GM19467 (cell line): Measurements from ENCODE around the gene POLRMT.
"Not testable (repeated sequence)": the region's sequence is repeated elsewhere in the genome, so short reads cannot be mapped to it uniquely, and the experiment has no call there.

Experiments
- ATAC-seq: cut with Tn5 transposase; IDR thresholded peaks from one replicate; pipeline ENCODE4 v1.9.1; 2021; ENCODE audit warnings: mild to moderate bottlenecking, moderate library complexity; ENCODE audit not compliant: unreplicated experiment

Gene POLRMT

GRCh38 chr19:629515-629914 lies 3.8 kb downstream of the POLRMT start:
- not testable (repeated sequence) for ATAC-seq

- no peak for ATAC-seq
Measured at GRCh38 chr19:628168-628567, 5.2 kb downstream of the POLRMT start.

DNA sequence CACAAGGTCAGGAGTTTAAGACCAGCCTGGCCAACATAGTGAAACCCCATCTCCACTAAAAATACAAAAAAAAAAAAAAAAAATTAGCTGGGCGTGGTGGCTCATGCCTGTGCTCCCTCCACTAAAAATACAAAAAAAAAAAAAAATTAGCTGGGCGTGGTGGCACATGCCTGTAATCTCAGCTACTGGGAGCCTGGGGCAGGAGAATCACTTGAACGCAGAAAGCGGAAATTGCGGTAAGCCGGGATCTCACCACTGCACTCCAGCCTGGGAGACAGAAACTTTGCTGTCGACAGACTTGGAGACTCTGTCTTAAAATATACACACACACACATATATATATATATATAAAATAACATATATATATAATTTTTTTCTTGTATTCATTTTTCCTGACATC lies 6.8 kb downstream of the POLRMT start:
- not testable (repeated sequence) for ATAC-seq

DNA sequence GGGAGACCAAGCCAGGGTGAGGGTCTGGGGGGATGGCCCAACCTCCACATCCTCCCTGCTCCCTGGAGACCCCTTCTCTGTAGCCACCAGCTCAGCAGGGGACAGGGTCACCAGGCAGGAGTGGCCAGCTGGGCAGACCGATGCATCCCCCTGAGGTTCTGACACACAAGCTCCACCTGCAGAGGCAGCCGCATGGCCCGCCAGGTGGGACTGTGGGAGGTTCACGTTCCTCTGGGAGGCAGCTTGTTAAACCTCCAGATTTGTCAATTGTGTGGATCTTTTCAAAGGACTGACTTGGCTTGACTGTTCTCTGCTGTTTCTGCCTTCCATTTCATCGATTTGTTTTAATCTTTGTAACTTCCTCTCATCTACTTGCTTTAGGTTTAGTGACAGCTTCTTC lies 8.1 kb downstream of the POLRMT start:
- ATAC-seq: no peak

GRCh38 chr19:624433-625109 lies 8.8 kb downstream of the POLRMT start:
- ATAC-seq: no peak

- ATAC-seq: no peak
Measured at GRCh38 chr19:623974-624373, 9.4 kb downstream of the POLRMT start.

GRCh38 chr19:623175-623916 lies 10.0 kb downstream of the POLRMT start:
- ATAC-seq: no peak

DNA sequence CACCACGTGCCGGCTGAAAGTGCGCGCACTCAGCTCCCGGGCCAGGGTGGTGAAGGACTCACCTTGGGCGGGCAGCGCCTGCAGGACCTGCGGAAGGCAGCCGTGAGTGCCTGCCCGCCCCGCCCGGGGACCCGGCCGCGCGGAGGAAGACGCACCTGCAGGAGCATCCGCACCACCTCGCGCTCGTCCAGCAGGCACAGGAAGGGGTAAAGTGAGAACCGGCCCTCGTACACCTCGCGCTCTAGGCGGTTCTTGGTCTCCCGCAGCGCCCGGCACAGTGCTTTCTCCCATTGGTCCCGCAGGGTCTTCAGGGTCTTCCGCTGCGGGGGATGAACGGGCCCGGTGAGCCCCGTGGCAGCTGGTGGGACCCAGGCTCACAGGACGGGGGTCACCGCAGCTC lies 10.7 kb downstream of the POLRMT start:
- no peak for ATAC-seq

GRCh38 chr19:621819-622218 lies 11.5 kb downstream of the POLRMT start:
- no peak for ATAC-seq

GRCh38 chr19:621191-621590 lies 12.1 kb downstream of the POLRMT start:
- not testable (repeated sequence) for ATAC-seq

GRCh38 chr19:620166-620862 lies 13.0 kb downstream of the POLRMT start:
- no peak for ATAC-seq

GRCh38 chr19:619286-620002 lies 13.9 kb downstream of the POLRMT start:
- ATAC-seq: no peak

- ATAC-seq: no peak
Measured at GRCh38 chr19:618674-619285, 14.6 kb downstream of the POLRMT start.

DNA sequence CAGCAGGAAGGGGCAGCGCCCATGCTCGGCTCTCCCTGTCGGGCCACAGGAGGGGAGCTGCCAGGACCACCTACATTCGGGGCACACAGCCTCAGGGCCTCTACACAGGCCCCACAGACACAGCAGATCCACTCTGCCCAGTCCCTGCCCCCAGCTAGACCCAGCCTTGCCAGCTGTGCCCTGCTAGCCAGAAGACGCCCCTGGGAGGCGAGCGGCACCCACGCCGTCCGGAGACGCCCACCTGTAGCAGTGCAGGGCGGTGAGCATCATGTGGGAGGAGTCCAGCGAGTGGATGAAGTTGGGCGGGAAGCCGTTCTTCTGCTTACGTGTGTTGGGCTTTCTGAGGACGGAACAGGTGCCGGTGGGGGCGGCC lies 15.1 kb downstream of the POLRMT start:
- no peak for ATAC-seq

DNA sequence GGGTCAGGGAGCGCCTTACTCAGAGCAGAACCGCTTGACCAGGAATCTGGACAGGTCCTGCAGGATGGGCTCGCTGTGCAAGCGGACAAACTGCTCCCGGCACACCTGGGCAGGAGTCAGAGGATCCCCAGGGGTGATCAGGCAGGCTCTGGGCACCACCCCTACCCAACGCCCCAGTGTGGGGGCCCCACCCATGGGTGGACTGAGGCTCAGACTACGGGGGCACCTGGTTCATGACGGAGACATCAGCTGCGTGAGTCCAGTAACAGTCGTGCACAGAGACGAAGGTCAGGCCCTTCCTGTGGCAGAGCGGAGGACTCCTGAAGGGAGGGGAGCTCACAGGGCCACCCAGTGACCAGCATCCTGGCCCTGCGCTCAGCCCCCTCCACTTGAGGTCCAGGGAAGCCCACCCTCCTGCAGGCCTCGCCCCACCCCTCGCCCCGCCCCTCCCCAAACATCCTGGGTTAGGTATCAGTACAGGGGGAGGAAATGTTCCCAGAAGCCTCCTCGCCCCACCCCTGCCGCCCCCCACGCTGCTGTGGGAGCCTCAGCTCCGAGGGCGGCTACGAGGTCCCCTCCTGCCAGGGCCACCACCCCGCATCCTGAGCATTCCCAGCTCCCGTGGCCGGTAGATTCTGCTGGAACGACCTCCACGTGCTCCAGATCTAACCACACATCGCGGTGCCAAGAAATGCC lies 15.6 kb downstream of the POLRMT start:
- no peak for ATAC-seq

DNA sequence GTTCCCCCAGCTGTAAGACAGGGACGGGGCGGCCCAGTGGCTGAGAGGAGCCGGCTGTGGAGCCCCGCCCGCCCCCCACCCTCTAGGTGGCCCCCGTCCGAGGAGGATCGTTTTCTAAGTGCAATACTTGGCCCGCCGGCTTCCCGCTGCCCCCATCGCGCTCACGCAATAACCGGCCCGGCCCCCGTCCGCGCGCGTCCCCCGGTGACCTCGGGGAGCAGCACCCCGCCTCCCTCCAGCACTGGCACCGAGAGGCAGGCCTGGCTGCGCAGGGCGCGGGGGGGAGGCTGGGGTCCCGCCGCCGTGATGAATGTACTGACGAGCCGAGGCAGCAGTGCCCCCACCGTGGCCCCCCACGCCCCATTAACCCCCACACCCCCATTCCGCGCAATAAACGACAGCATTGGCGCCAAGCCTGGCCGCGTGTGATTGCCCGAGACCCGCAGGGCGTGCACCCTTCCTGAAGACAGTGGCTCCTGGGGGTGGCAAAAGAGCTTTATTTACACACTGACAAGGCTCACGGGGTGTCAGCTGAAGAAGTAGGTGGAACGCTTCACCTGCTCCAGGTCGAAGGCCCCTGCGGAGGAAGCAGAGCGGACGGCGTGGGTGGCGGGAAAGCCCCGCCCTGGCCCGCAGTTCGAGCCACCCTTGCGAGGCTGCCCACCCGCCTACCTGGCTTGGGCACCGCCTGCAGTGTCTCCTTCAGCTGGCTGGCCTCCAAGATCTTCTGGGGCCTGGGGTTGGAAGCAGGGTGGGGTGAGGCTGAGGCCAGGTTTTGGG lies 16.4 kb downstream of the POLRMT start:
- no peak for ATAC-seq

DNA sequence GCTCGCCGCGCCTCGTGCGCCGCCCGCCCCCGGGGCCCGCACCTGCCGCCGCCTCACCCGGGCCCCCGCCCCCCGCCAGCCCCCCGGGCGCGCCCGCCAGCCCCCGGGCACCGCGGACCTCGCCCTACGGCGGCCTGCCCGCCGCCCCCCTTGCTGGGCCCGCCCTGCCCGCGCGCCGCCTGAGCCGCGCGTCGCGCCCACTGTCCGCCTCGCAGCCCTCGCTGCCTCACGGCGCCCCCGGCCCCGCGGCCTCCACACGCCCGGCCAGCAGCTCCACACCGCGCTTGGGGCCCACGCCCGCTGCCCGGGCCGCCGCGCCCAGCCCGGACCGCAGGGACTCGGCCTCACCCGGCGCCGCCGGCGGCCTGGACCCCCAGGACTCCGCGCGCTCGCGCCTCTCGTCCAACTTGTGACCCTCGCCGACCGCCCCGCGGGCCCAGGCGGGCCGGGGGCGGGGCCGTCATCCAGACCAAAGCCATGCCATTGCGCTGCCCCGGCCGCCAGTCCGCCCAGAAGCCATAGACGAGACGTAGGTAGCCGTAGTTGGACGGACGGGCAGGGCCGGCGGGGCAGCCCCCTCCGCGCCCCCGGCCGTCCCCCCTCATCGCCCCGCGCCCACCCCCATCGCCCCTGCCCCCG lies 17.2 kb downstream of the POLRMT start:
- no peak for ATAC-seq

DNA sequence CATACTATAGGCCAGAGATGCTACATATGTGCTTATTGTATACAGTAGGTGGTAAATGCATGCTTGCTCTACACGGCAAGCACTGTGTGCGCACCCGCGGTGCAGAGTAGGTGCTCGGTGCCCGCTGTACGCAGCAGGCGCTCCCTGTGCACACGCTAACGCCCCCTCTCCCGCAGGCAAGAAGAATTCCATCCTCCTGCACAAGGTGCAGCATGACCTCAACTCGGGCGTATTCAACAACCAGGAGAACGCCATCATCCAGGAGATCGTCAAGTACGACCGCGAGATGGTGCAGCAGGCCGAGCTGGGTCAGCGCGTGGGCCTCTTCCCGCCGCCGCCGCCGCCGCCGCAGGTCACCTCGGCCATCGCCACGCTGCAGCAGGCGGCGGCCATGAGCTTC lies 17.7 kb downstream of the POLRMT start:
- no peak for ATAC-seq
